ENCODE results near the gene ZSCAN10.
"Not testable (repeated sequence)": the region's sequence is repeated elsewhere in the genome, so short reads cannot be mapped to it uniquely, and the experiment has no call there.

The ZSCAN10 gene

GRCh38 chr16:3083408-3083807 is 15.7 kb downstream of the ZSCAN10 start:
- DNase-seq: not testable (repeated sequence)

DNA sequence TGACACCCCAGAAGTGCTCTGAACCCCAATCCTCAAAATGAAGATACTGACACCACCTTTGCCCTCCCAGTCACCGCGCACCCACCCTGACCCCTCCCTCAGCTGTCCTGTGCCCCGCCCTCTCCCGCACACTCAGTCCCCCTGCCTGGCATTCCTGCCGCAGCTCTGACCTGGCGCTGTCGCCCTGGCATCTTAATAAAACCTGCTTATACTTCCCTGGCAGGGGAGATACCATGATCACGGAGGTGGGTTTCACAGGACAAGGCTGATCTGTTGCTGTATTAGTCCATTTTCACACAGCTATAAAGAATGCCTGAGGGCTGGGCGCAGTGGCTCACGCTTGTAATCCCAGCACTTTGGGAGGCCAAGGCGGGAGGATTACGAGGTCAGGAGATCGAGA is 17.1 kb downstream of the ZSCAN10 start:
- not testable (repeated sequence) for DNase-seq

- no peak for DNase-seq
Measured at GRCh38 chr16:3080024-3080423, 19.1 kb downstream of the ZSCAN10 start.

GRCh38 chr16:3076577-3076976 is 22.5 kb downstream of the ZSCAN10 start:
- no peak for DNase-seq

DNA sequence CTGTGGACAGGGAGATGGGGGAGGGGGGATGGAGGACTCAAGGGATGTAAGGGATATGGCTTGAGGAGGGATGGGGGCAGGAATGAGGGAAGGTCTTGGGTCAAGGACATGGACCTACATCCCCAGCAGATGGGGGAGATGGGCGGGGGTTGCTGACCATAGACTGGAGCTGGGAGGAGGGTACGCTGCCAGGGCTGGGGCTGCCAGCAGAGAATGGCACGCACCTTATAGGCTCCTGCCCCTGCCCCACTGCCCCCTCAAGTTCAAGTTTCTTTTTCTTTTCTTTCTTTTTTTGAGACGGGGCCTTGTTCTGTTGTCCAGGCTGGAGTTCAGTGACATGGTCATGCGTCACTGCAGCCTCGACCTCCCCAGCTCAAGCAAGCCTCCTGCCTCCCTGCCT is 23.1 kb downstream of the ZSCAN10 start:
- DNase-seq: not testable (repeated sequence)

DNA sequence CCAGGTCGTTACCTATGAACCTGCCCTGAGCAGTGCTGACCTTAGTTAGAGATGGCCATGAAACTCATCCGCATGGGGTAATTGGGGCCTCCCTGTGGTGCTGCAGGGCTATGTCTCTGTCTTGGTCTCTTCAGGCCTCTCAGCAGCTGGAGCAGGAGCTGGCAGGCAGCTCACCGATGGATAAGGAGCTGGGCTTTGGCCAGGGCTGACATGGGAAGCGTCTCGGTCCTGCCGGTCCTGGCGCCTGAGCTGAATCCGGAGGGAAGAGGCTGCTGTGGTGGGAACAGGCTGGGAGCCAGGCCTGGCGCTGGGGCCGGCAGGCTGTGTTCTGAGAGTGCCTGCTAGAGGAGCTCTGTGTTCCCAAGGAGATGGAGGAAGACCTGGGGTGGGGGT is 23.6 kb downstream of the ZSCAN10 start:
- DNase-seq: no peak

DNA sequence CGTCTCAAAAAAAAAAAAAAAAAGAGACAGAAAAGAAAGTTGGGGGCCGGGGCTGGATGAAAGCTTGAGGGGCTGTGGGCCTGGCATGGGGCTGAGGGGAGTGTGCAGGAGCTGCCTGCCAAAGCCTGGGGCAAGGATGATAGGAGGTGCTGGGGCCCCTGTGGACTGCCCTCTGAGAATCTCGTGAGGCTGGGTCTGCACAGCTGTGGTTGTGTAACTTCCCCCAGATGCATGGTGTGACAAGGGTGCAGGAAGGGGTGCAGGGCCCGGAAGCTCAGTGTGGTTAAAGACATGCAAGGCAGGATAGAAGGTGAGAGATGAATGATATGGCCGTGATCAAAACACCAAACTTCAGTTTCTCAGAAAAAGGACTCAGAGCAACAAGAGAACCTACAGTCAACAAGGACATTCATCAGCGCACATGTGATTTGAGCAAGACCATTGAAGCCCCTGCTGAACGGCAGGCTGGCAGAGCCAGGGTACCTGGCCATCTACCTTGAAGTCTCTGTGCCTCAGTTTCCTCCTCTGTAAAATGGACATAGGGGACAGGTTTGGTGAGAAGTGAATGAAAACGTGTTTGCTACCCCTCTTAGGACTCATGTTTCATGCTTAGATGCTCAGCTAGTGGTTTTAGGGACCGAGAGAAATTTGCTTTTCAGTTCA is 24.1 kb downstream of the ZSCAN10 start:
- no peak for DNase-seq

GRCh38 chr16:3073448-3073847 is 25.6 kb downstream of the ZSCAN10 start:
- no peak for DNase-seq

GRCh38 chr16:3072576-3073263 is 26.4 kb downstream of the ZSCAN10 start:
- not testable (repeated sequence) for DNase-seq

GRCh38 chr16:3072148-3072547 is 26.9 kb downstream of the ZSCAN10 start:
- DNase-seq: not testable (repeated sequence)

- no peak for DNase-seq
Measured at GRCh38 chr16:3071655-3072054, 27.4 kb downstream of the ZSCAN10 start.

DNA sequence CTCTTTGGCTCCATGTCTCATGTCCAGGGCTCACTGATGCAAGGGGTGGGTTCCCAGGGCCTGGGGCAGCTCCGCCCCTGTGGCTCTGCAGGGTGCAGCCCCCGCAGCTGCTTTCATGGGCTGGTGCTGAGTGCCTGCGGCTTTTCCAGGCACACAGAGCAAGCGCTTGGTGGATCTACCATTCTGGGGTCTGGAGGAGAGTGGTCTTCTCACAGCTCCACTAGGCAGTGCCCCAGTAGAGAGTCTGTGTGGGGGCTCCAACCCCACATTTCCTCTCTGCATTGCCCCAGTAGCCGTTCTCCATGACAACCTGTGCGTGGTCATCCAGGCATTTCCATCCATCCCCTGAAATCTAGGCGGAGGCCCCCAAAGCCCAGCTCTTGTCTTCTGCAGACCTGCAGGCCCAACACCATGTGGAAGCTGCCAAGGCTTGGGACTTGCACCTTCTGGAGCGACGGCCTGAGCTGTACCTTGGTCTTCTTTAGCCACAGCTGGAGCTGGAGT is 28.4 kb downstream of the ZSCAN10 start:
- DNase-seq: no peak

- not testable (repeated sequence) for DNase-seq
Measured at GRCh38 chr16:3069146-3069545, 29.9 kb downstream of the ZSCAN10 start.

DNA sequence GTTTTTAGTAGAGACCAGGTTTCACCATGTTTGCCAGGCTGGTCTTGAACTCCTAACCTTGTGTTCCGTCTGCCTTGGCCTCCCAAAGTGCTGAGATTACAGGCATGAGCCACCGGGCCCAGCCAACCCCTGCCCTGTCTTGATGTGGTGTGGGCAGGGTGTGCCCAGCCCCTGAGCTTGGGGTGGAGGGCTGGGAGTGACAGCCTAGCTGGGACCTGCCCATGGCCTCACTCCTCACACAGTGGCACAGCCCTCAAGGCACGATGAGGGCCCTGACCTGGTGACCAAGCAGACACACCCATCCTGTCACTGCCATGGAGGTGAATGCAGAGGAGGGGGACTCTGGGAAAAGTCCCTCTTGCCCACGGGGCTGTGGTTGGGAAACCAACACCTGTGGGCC is 30.6 kb downstream of the ZSCAN10 start:
- DNase-seq: no peak

- DNase-seq: no peak
Measured at GRCh38 chr16:3066440-3066748, 32.7 kb downstream of the ZSCAN10 start.

- DNase-seq: no peak
Measured at GRCh38 chr16:3065742-3066439, 33.2 kb downstream of the ZSCAN10 start.

DNA sequence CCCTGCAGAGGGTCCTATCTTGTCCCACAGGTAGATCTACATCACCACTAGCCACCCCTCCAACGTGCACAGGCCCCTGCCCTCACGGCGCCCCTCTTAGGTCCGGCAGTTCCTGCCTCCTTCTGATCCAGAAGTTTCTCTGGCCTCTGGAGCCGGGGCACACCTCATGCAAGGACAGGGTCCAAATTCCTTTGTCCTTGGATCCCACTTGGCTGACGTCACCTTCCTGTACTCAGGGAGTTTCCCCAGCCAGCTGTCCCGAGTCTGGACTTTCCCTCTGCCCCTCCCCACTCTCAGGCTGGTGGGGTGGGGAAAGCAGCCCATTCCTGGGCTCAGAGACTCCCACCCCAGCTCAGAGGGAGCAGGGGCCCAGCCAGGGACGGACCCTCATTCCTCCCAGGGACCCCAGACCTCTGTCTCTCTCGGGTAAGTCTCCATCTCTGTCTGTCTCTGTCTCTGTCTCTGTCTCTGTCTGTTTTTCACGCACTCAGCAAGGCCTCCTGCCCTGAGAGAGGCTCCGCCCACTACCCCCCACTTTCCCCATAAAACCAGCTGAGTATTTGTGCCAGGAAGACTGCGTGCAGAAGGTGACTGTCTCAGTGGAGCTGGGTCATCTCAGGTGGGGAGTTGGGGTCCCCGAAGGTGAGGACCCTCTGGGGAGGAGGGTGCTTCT is 33.9 kb downstream of the ZSCAN10 start, which contains the start of gene IL32:
IL32 (plus strand) TSS at position 572 of the 673 bp plus-strand sequence. CDS start 172 bp downstream, outside the sequence.
- no peak for DNase-seq

DNA sequence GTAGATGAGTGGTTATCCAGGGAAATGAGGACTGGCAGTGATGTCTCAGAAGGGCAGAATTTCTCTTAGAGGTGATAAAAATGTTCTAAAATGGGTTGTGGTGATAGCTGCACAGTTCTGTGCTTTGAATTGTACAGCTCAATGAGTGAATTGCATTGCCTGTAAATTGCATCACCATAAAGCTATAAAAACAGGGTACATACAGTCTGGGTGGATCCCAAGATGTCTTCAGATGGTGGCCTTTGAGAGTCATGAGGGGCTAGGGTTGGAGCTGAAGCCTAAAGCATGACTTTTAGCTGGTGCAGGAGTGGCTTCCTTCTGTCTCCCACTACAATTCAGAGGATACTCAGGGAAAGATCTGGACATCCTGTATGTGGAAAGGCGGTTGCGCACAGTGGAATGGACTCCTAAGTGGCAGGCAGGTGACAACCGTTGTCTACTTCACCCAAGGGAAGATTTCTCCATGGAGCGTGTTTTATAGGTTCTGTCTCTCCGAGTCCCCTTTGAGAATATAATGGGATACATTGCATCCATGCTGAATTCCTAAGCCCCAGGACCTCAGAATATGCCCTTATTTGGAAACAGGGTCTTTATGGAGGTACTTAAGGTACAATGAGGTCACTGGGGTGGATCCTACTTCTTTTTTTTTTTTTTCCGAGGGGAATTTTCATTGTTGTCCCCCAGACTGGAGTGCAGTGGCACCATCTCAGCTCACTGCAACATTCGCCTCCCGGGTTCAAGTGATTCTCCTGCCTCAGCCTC is 35.3 kb downstream of the ZSCAN10 start:
- DNase-seq: no peak

DNA sequence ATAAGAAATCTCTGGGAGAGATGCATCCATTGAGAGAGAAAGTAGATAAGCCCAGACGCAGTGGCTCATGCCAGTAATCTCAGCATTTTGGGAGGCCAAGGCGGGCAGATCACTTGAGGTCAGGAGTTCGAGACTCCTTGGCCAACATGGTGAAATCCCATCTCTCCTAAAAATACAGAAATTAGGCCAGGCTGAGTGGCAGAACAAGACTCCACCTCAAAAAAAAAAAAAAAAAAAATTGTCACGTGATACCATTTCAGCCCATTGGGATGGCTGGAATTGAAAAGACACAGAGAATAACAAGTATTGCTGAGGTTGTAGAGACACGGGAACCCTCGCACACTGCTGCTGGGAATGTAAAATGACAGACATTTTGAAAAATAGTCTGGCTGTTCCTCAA is 36.5 kb downstream of the ZSCAN10 start:
- DNase-seq: no peak

DNA sequence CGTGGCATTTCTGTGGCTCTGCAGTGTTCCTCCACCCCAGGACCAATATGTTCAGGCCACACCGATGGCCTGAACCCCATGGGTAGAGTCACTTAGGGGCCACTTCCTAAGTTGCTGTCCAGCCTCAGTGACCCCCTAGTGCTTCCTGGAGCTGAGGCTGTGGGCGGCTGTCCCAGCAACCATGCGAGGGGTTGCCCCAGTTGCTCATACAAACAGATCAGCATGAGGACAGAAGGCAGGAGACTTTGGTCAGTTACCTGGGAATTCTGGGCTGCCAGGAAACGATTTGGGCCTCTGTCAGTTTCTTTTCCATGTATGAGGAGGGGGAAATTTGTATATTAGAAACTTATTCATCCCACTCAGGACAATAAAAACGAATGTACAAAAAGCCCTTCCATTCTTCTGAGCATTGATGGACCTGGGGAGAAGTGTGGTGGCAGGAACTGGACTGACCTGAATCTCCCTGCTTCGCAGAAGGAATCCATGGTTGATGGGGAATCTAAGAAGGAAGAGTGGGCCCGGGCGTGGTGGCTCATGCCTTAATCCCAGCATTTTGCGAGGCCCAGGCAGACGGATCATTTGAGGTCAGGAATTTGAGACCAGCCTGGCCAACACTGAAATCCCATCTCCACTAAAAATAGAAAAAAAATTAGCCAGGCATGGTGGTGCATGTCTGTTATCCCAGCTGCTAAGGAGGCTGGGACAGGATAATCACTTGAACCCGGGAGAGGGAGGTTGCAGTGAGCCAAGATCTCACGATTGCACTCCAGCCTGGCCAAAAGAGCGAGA is 38.6 kb downstream of the ZSCAN10 start:
- no peak for DNase-seq

DNA sequence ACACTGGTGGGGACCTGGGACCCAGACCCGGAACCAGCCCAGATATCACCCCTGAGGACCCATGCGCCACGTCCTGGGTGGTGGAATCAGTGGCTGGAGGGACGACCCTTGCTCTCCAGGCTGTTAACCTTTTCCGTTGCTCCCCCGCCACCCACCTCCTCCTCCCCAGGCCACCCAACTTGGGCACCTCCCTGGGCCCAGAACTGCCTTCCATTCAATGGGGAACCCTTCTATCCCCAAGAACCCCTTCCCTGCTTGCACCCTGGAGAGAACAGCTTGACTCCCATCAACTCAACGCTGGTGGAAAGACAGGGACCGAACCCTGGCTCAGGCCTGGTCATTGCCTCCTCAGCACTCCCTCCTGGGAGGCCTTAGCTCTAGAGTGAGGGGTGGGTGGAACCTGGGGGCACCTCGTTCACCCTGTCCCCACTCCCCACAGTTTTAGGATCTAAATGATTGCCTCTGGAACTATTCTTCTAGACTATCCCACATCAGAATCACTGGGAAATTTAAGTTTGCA is 39.3 kb downstream of the ZSCAN10 start:
- no peak for DNase-seq

Measured in NCI-H1092 treated with DMSO at 0.1 percent for 48 hours (cell line).